ENCODE data around the gene MORF4L2. TPM values are rescaled to one million over a fixed set of nuclear protein-coding genes. Genes with fewer than 3 reads are reported as not detected.

Gene MORF4L2
- total and polyA plus RNA-seq, 2 of the 8 experiments (the other 6 are each of a cell fraction or from before 2014, with no cell fraction given) = 235 to 373 TPM

- TF ChIP-seq HDAC2 (IDR thresholded peaks at IDR 0.05; ENCODE audit: borderline replicate concordance in 1 of 2, low read depth in 2 of 2, low read length in 2 of 2) = no peak
- TF ChIP-seq CREB1 (IDR thresholded peaks at IDR 0.05) = no peak
These were observed 40.6 kb upstream of the MORF4L2 start (continued) for GRCh38 chrX:103727115-103727514.
